ENCODE data around the gene PROCA1.

PROCA1 gene

DNA sequence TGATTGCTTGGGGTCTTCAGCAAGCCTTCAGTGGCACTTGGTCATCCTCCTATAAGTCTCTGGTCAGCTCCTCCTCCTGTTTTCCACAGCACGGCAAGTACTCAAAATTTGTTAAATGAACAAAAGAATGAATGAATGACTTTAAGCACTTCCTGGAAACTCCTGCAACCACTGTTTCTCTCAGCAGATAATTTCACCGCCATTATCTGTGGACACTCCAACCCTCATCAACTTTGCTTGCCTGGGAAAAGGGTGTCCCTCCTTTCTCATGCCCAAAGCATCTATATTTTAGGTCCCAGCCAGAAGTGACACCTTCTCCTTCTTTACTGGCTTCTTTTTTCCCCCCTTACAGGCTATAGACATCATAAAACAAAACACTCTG, 4.4 kb downstream of the PROCA1 start:
- DNase-seq (ENCODE audit: low read depth): no peak

DNA sequence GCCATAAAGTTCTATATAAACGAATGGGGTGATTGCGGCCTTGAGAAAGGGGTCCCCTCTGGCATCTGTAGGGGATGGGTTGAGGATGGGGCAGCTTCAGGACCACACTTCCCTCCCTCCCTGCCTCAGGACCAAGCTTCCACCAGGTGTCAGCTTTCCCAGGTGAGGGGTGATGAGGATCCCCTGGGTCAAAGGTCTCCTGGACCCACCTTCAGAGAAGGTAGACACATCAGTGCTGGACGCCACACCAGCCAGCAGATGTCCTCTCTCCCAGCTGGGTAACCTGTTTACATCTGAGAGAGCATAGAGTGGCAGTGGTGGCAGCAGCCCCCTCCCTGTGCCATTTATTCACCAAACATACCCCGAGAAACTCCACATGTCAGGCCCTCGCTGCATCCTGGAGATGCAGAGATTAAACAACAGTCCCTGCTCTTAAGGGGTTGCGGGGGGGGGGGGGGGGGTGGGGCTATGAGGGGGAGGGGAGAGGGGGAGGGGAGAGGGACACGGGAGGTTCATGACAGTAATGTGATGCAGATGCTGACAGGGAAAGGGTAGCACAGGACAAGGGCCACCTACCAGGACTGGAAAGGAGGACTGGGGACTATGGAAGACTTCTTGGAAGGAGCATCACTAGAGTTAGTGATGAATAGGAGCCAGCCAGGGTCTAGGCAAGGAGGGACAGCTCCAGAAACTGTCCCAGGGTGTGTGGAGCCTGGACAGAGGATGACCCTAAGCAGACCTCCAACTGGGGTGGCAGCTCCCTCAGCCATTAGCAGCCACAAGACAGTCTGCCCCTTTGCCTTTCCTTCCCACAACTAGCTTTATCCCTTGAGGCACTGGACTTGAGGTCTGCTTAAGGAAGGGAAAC, 5.0 kb downstream of the PROCA1 start:
- no peak for DNase-seq (ENCODE audit: low read depth)

GRCh38 chr17:28705728-28706334, 5.9 kb downstream of the PROCA1 start:
- no peak for DNase-seq (ENCODE audit: low read depth)

DNA sequence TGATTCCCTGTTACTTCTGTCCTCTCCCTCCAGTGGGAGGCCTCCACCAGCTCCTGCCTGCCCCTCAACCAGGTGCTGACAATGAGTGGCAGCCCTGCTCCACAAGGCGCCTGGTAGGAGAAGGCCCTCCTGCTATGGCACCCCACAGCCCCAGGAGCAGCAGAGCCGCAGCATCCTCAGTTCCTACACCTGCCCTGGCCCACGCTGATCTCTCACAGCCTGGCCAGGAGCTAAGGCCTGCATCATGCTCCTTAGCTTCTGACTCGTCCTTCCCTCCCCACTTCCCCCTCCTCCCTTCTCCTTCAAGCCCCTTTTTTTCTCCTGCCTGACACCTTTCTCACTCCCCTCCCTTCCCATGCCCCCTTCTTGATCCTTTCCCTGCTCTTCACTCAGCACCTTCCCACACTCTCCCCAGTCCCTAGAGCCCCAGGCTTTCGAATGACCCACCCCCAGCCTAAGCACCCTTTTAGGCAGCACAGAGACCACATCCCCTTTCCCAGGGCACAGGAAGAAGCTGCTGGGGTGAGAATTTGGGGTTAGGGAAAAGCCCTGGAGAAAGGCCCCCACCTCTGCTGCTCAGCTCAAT, 6.5 kb downstream of the PROCA1 start:
- DNase-seq (ENCODE audit: low read depth): no peak

DNA sequence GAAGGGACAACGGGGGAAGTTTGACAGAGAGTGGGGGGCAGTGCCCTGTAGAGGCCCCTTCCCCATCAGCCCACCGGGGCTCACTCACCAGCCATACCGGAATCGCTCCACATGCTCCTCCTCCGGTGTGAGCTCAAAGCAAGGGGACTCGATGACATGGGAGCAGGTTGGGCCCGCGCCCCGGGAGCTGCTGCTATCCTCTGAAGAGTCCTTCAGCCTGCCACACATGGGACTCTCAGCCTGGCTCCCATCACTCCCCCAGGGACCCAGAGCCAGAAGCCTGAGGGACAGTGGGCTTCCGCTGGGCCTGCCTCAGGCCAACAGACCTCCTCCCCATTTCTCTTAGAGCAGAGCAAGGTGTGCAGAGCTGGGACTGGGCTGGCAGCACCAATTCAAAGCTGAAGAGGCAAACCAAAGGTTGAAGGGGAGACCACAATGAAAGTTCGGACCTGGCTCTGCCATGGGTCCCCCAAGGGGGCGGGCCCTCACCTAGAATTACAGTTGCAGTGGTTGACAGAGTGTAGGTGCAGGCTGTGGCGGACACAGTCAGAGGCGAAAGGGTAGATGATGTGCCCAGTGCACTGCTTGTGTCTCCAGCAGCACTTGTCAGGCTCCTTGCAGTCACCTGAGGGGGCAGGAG, 7.3 kb downstream of the PROCA1 start:
- no peak for DNase-seq (ENCODE audit: low read depth)

- no peak for DNase-seq (ENCODE audit: low read depth)
Observed at GRCh38 chr17:28703552-28704218, 8.0 kb downstream of the PROCA1 start.

- DNase-seq (ENCODE audit: low read depth): no peak
Observed at GRCh38 chr17:28702752-28703150, 8.9 kb downstream of the PROCA1 start.

DNA sequence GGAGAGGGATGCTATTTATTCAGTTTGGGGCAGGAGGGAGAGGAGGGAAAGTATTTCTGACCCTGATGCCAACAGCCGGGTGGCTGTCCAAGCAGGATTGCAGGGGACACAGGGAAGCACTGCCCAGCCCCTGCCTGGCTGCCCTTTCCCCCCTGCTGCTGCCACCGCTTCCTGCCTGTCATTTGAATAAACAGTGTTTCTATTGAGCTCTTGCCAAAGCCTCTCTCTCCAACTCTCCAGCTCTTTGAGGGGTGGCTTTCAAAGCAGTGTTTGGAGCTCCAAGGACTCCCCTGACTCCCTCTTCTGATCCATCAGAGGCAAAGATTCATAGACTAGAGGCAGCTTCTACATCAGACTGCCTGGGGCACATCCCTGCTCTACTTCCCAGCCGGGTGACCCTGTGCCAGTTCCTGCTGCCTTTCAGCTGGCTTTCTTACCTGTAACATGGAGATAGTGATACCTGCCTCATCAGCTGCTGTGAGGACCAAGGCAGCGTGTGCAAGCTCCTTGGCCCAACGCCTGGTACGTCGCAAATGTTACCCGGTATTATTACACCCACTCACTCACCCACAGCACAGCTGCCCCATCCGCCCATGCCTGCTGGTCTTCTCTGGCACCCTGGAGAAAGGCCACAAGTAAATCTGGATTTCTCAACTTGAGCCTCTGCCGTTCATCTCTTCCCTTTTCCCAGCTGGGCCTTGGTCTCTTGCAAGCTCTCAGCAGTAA, 9.5 kb downstream of the PROCA1 start:
- no peak for DNase-seq (ENCODE audit: low read depth)

GRCh38 chr17:28700830-28701492, 10.7 kb downstream of the PROCA1 start:
- no peak for DNase-seq (ENCODE audit: low read depth)

- DNase-seq (ENCODE audit: low read depth): no peak
Observed at GRCh38 chr17:28700278-28700677, 11.4 kb downstream of the PROCA1 start.

GRCh38 chr17:28698253-28698941, 13.3 kb downstream of the PROCA1 start:
- DNase-seq (ENCODE audit: low read depth): no peak

- no peak for DNase-seq (ENCODE audit: low read depth)
Observed at GRCh38 chr17:28693869-28694268, 17.8 kb downstream of the PROCA1 start.

DNA sequence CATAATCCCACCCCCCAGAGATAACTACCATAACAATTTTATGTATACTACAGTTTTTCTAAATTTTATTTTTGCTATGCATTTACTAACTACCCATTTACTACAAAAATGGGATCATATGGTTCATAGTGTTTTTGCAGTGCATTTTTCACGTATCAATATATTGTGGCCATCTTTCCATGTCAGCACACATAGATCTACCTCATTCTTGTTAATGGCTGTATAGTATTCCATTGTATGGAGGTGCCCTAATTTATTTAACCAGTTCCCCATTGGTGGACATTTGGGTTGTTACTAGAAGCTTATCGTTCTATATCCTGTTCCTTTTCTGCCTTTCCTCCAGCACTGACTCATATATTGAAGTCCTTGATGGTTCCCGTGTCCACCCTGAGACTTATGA, 22.7 kb downstream of the PROCA1 start:
- no peak for DNase-seq (ENCODE audit: low read depth)

GRCh38 chr17:28688481-28688880, 23.2 kb downstream of the PROCA1 start:
- DNase-seq (ENCODE audit: low read depth): no peak

DNA sequence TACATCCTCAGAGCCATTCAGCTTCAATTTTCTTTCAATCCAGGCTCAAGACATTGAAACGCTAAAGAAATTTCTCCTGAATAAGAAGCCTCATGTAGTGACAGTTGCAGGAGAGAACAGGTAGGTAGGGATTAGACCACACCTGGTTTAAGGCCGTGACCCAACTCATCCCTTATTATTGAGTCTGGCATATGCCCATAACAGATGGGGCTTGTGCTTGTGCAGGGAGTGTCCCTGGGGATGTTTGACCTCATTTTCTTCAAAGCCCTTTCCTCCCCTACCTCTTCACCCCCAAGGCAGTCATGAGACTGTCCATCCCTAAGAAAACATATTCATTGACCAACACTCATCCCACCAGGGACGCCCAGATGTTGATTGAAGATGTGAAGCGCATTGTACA, 25.4 kb downstream of the PROCA1 start:
- no peak for DNase-seq (ENCODE audit: low read depth)

DNA sequence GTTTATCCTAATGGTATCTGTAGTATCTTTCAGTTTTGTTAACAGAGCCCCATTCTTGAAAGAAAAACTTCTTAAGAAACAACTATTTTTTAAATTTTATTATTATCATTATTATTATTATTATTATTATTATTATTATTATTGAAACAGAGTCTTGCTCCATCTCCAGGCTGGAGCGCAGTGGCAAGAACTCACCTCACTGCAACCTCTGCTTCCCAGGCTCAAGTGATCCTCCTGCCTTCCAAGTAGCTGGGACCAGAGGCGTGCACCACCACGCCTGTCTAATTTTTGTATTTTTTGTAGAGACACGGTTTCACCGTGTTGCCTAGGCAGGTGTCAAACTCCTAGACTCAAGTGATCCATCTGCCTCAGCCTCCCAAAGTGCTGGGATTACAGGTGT, 26.3 kb downstream of the PROCA1 start:
- no peak for DNase-seq (ENCODE audit: low read depth)

GRCh38 chr17:28684963-28685362, 26.7 kb downstream of the PROCA1 start:
- no peak for DNase-seq (ENCODE audit: low read depth)

DNA sequence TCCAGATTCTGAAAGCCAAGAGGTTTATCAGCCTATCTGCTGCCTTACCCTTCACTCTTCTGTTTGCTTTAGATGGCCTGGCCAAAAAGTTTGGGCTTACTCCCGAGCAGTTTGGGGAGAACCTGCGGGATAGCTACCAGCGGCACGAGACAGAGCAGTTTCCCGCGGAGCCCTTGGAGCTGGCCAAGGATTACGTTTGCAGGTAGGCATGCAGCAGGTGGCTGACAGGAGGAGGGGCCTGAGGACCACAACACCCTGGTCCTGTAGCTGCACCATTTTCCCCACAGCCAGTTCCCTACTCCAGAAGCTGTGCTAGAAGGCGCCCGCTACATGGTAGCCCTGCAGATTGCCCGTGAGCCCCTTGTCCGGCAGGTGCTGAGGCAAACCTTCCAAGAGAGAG, 29.0 kb downstream of the PROCA1 start:
- no peak for DNase-seq (ENCODE audit: low read depth)

- no peak for DNase-seq (ENCODE audit: low read depth)
Observed at GRCh38 chr17:28675980-28676379, 35.7 kb downstream of the PROCA1 start.

DNA sequence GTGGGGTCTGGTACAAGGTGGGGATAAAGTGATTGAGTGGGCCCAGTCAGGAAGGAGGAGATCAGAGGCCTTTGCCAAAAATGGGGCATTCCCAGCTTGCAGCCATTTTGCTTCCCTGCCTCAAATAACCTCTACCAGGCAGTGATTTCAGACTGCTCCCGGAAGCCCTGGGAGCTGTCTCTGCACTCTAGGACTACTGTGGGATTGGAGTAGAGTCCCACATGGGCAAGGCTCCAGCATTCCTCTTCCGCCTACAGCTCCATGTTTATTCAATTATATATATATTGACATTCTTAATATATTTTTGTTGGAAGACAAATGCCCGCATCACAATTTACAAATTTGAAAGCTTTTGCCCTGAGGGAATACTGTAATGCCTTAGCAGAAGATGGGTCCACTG, 36.2 kb downstream of the PROCA1 start:
- DNase-seq (ENCODE audit: low read depth): no peak

DNA sequence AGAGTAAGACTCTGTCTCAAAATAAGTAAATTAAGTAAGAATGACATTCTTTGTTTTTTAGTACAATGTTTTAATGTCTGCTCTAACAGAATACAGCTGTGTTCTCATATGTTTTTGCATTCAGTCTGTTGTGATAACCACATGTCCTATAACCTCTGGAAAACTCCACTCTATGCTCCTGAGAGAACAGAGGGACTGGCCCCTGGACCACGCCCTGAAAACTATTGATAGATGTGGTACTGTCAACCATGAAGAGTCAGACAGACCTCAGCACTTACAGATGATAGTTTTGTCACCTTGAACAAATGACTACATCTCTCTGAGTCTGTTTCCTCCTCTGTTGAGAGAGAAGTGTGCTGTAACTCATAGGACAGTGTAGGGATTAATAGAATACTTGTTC, 41.8 kb downstream of the PROCA1 start:
- no peak for DNase-seq (ENCODE audit: low read depth)
